Measurements from ENCODE around the gene RIC8B.
"Not testable (repeated sequence)": the region's sequence is repeated elsewhere in the genome, so short reads cannot be mapped to it uniquely, and the experiment has no call there.

The RIC8B gene, protein sequence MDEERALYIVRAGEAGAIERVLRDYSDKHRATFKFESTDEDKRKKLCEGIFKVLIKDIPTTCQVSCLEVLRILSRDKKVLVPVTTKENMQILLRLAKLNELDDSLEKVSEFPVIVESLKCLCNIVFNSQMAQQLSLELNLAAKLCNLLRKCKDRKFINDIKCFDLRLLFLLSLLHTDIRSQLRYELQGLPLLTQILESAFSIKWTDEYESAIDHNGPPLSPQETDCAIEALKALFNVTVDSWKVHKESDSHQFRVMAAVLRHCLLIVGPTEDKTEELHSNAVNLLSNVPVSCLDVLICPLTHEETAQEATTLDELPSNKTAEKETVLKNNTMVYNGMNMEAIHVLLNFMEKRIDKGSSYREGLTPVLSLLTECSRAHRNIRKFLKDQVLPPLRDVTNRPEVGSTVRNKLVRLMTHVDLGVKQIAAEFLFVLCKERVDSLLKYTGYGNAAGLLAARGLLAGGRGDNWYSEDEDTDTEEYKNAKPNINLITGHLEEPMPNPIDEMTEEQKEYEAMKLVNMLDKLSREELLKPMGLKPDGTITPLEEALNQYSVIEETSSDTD

DNA sequence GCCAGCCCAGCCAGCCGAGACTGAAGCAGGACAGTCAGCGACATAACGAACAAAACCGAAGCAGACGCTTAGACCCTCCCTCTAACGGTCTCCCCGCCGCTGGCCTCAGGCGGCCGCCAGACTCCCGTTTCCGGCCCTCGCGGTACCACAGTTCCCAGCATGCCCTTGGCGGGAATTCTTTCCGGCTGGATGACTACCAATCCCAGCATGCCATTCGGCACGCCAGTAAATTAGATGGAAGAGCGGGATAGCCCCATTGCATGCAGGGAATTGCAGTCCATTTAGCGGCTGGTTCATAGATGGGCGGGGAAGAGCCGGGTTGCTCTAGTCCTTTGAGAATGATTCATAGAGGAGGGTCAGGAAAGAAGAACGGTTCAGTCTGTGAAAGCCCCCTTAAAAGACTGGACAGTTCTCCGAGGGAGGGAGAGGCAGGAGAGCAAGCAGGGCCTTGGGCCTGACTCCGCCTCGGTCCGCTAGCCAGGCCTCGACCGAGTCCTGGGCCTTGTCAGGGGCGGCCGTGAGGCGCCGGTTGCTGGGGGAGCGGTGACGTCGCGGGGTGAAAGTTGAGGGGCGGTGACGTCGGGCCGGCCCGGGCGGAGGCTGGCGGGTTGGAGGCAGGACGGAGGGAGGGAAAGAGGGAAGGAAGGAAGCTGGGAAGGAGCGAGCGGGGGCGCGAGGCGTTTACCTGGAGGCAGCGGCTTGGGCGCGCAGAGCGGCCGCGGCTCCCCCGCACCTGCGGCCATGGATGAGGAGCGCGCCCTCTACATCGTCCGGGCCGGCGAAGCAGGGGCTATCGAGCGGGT is at the start of gene RIC8B:
Gene RIC8B (plus strand): TSS at position 678 of the 803 bp plus-strand sequence. CDS start 64 bp downstream, at position 742.
- DNase-seq = peak; percentile 98

DNA sequence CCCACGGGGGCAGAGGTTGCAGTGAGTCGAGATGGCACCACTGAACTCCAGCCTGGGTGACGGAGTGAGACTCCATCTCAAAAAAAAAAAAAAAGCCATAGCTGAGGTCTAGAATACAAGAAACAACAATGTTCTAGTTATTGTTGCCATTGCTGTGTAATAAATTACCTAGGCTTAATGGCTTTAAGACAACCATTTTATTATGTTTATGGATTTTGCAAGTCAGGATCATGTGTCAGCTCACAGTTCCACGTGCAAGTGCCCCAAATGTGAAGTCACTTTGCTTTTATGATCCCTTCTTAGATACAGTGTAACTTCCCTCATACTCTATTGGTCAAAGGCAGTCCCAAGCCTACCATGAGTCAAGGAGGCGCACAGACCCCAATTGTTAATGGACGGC is 49.5 kb upstream of the RIC8B start:
- no peak for DNase-seq

DNA sequence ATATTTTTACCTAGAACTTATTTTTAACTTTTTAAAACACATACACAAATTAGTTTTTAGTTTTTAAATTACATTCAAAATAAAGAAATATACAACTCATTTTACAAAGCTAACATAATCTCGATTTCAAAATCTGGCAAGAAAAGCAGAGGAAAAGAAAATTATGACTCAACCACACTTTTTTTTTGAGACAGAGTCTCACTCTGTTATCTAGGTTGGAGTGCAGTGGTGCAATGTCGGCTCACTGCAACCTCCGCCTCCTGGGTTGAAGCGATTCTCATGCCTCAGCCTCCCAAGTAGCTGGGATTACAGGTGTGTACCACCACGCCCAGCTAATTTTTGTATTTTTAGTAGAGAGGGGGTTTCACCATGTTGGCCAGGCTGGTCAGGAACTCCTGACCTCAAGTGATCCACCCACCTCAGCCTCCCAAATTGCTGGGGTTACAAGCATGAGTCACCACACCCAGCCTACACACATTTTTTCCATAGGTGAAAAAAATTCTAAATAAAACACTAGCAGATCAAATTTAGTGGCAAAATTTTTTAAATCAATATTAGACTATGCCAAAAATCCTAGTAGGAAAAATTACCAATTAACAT is 47.8 kb upstream of the RIC8B start:
- not testable (repeated sequence) for DNase-seq

DNA sequence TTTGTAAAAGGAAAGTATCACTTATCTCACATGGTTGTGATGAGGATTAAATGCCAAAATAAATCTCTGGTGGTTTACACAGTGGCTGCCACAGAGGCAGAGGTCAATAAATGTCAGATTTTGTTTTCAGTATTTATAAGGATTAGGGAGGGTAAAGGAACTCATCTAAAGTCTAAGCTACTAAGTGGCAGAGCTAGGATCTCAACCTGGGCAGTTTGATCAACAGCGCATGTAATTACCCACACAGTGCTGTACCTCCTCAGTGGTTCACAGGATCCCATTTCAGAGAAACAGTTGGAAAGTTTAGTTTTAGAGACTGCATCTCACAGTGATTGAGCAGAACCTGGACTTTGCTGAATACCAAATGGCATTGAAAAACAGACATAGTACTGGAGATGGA is 44.9 kb upstream of the RIC8B start:
- no peak for DNase-seq

DNA sequence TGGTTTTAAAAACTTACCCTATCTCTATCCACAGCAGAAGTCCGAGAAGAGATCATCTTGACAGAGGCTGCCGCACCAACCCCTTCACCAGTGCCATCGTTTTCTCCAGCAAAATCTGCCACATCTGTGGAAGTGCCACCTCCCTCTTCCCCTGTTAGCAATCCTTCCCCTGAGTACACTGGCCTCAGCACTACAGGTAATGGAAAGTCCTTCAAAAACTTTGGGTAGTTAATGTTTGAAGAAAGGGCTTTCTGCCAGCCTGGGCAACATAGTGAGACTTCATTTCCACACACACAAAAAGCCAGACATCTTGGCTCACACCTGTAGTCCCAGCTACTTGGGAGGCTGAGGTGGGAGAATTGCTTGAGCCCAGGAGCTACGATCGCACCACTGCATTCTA is 41.6 kb upstream of the RIC8B start:
- no peak for DNase-seq

DNA sequence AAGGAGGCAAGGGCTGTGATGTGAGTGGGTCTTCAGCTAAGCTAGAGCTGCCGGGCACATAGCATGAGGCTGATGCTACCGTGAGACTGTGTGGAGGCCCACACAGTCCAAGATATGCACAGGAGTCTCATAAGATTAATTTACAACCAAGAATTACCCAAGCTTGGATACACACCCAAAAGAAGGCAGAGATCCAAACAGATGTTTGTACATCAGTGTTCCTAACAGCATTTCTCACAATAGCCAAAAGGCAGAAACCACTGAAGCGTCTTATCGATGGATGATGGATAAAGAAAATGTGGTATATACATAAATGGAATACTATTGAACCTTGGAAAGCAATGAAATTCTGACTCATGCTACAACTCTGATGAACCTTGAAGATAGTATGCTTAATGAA is 40.8 kb upstream of the RIC8B start:
- DNase-seq = no peak

DNA sequence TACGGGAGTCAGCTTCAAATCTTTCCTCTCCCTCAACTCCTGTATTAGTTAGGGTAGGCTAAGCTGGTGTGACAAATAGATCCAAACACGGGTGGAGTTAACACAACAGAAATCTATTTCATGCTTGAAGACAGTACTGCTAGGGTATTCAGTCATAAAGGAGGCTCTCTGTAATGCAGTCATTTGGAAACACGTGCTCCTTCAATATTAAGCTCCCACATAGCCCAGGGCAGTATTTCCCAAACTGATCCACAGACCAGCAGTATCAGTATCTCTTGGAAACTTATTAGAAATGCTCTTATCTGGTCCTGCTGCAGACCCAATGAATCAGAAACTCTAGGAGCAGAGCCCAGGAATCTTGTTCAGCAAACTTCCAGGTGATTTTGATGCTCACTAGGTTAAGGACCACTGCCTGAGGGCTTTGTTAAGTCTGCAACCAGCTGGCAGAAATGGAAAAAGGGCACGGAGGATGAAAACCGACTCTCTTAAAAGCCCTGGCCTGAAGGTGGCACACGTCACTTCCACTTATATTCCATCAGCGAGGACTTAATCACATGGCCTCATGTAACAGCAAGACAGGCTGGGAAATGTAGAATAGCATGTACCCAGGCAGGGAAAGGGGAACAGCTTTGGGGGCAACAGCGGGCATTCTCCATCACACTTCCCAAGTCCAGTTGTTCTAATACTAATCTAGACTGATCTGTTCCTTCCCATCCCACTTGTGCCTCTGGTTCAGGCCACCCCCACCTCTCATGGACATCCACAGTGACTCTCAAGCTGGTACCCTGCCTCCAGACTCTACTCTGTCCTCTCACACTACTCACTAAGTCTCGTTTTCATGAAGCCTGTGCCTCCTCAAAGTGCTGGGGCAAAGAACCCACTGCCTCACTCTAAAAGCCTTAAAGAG is 38.2 kb upstream of the RIC8B start:
- no peak for DNase-seq

DNA sequence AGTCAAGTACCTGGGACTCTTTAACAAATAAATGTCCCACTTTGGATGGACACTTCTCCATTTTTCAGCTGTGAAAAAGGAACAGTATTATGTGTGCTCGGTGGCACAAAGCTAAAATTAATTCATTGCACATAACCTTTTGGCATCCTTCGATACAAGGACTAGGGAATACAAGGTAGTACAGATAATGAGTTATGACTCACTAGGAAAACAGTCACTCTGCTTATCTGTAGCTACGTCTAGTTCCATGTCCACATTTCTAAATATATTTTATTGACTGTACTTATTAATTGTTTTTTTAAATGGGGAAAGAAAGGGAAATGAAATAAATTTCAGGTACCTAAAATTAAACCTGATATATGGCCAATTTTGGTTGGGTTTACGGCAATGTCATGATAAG is 35.2 kb upstream of the RIC8B start:
- no peak for DNase-seq

DNA sequence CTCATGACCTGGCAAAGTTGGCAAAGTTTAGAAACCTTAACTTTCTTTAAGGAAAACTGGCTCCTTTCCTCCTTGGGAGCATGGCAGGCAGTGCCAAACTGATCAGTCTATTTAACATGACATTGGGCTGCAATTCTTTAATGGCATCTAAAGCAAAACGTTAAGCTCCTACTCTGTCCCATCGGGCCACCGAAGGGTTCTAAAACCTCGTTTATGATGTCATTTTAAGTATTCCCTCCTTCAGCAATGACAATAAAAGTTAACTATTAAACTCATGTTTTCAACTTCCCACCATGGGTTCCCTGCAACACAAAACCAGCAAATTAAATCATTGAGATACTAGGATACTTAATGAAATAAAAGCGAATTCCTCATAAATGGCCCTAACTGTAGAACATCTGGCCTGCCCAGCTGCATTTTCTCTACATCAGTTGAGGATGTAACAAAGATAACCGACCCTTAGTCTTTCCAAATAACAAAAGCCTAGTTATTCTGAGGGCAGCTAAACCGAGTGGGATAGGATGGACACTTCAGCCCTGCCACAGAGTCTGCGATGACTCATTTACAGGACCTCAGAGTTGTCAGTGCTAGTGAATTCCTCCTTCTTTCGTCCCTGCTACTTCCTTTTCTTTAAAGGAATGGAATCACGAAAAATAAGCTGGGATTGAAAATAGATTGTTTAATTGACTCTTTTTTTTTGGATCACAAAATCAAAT is 34.5 kb upstream of the RIC8B start:
- DNase-seq = no peak

DNA sequence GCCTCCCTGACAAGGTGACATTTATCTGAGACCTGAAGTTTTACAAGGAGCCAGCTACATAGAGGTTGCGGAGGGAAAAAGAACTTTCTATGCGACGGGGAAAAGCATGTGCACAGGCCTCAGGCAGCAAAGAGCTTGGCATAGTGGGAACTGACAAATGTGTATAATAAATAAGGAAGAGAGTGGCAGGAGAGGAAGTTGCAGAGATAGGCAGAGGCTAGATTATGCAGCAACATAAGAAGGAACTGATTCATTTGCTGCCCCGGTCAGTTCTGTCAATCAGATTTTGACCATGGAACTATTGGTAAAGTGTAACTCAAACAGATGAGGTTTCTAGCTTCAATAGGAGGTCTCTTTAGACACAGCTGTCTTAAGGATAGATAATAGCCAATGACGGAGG is 33.7 kb upstream of the RIC8B start:
- no peak for DNase-seq

DNA sequence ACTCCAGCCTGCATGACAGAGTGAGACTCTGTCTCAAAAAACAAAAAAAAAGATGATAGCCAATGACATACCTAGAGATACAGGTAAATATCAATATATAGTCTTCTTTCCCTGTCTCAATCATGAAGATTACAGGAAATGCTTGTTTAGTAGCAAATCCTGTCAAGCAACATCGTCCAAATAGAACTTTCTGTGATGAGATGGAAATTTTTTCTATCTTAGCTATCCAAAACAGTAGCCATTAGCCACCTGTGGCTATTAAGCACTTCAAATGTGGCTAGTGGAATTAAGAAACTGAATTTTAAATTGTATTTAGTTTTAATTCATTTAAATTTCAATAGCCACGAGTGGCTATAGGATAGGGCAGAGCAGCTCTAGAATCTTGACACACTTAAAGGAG is 33.2 kb upstream of the RIC8B start:
- no peak for DNase-seq

DNA sequence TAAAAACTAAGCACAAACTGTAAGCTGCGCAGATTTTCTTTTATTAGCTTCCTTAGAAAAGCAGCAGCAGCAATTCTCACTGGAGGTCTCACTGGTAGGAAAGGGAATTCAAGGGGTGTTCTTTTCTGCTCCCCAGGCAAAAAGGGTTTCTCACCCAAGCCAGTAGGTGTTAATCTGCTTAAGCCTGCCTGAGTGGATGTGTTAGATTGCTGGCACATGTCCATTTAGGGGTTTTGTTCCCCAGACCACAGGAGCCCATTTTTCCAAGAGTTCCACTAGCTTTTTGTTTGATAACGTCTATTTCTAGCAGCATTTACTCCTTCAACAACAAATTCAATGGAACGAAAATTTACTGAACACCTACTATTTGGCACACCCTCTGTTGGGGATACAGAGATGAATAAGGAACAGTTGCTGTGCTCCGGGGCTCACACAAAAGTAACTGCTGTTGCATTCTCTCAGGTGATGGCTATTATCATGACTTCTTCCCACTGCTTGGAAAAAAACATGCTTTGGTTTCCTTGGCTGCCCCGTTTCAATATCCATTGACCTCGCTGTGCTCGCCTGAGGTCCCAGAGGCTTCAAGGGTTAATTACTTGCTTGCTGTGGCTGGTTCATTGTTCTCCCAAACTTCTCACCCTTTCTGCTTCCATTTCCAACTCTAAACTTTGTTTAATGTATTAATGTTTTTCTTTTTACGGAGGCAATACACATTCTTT is 31.1 kb upstream of the RIC8B start:
- DNase-seq = no peak

DNA sequence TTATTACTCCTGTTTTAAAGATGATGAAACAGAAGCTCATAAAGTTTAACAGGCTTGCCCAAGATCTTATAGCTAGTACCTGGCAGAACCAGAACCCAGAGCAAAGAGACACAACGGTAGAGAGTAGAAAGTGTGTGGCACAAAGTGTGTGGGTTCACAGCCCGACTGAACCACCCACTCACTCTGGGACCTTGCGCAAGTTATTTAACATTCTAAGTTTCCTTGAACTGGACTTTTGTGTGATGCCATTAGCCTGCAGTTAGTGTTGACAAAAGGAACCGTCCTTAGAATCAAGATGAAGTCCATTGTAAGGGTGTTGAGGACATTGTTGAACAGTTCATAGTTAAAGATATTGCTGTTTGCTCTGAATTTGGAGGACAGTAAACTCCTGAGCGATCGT is 29.9 kb upstream of the RIC8B start:
- DNase-seq = no peak

DNA sequence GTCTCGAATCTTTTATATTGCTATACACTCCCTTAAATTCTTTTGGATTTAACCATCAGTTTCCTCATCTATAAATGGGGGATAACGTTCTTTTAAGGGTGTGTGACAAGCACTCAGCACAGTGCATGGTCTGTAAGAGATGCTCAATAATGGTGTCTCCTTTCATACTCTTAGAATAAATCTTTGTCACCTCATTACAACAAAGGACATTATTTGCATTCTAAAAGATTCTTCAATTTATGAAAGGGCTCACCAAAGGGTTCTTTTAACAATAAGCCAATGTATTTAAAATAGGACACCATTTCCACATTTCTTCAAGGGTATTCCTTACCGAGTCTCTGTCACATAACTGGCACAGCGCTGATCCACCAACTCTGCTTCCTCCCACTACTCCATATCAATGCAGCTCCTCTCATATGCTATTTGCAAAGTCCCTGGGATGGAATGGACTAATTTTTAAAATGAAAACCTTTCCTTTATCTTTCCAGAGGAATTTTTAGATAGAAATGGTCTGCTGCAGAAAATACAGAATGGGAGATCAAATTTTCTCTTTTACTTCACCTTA is 29.2 kb upstream of the RIC8B start:
- no peak for DNase-seq

DNA sequence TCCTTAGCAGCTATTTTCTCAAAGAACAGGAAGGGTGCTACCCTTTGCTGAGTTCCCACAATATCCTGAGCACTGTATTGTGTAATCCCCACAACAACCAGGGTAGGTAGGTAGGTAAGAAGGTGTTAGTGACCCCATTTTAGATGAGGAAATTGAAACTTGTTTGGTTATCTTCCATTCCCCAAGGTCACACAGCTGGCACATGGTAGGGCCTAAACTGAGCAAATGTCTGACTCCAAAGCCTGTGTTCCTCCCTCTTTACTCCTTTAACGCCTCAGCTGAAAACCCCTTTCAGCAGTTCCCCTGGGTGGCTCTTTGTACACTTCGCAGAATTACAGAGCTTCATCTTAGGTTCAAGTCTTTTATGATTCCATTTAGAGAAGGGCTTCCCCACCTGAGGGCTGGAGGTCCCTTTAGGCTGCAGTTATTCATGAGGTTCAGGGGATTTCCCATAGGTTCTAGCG is 26.5 kb upstream of the RIC8B start:
- DNase-seq = no peak

DNA sequence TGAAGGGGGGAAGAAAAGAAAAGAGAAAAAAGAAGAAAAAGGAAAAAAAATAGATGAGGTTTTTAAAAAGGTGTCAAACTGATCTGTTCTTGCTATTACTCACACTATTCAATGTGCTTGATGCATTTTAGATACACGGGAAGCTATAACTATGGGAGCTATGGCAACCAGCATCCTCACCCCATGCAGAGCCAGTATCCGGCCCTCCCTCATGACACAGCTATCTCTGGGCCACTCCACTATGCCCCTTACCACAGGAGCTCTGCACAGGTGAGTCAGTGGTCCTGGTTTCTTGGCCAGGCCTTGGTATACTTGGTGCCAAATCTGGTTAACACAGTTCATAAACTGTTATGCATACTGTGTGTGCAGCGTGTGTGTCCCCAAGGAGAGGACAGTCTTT is 24.0 kb upstream of the RIC8B start:
- DNase-seq = no peak

DNA sequence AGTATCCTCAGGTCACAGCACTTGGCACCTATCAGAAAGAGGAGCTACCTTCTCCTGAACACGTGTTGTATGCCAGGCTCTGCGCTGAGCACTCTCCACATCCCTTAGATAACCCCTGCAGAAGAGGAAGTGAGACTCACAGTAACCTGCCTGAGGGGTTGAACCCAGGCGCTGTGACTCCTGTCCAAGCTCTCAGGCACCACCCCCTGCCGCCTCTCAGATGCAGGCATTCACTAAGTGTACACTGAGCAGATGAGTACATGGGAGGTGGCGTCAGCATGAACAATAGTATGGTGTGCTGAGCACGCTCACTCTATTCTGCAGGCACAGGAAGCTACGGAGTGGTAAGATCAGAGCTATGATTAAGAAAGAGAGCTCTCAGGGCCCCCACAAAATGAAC is 21.0 kb upstream of the RIC8B start:
- no peak for DNase-seq

DNA sequence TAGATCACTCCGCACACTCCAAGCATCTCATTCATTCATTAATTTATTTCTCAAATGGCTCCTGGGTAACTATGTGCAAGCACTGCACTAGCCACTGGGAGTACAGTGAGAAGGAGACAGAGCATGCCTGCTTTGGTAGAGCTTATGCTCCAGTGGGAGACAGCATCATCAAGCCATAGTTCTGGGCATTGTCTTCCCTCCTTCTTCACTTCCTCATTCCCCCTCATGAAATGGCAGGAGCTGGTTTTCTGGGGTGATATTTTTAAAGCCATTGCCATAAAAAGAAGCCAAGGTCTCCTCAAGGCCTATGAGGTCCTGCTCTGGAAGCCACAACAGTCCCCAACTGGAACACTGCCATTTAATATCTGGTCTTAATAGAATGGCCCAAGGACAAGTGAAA is 20.2 kb upstream of the RIC8B start:
- DNase-seq = no peak

DNA sequence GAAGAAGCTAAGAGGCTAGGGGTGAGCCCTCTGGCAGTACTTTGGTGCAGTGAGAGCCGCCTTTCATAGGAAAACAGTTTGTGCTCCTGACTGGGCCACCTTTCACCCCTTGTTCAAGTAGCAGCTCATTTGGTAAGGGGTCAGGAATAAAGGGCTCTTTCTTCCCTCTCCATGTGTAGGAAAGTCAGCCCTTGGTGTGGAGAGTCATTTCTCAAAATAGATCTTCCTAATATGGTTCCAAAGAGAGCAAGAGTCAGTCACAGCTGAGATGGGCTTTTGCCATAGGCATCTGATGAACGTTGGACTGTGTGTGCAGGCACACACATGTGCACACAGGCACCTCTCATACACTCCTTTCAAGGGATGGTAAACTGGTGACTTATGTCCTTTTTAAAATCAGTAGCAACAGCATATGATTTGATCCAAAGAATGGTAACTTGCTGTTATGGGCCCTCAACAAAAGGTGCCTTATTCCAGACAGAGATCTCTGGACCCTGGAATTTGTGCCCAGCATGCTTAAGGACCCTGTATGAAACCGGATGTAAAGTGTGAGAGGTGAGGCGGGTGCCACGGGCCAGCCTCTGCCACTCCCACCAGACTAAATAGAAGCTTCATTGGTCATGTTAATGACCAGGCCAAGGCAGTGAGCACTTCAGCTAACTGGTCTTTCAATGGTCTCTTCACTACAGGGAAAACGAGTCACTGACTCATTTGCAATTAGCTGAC is 16.7 kb upstream of the RIC8B start:
- no peak for DNase-seq

Measured in NCI-H510A (cell line).